H9 (cell line): Measurements from ENCODE around the gene GLRA3. TPM values are rescaled to one million over a fixed set of nuclear protein-coding genes. Genes with fewer than 3 reads are reported as not detected.

Source experiments
- DNase-seq: peaks from one replicate; pipeline ENCODE4 v3.0.0-alpha.2; 2017
- H2AFZ ChIP-seq: one replicate; pipeline ENCODE4 v1.6.1; 2013; ENCODE audit warnings: mild to moderate bottlenecking, low read length, control low read depth, moderate library complexity
- H2AK5ac ChIP-seq: 2 replicates; pipeline ENCODE4 v1.6.1; 2013; ENCODE audit warnings: low read length, control low read depth, mixed read lengths; ENCODE audit not compliant: insufficient read length
- H2BK120ac ChIP-seq: one replicate; pipeline ENCODE4 v1.6.1; 2013; ENCODE audit warnings: low read depth, mild to moderate bottlenecking, low read length, control low read depth, inconsistent platforms; ENCODE audit not compliant: poor library complexity, severe bottlenecking
- H2BK12ac ChIP-seq: 2 replicates; pipeline ENCODE4 v1.6.1; 2013; ENCODE audit warnings: low read length, control low read depth, mixed read lengths, low read depth; ENCODE audit not compliant: insufficient read length
- H2BK15ac ChIP-seq: 2 replicates; pipeline ENCODE4 v1.6.1; 2013; ENCODE audit warnings: low read depth, low read length, control low read depth
- H2BK20ac ChIP-seq: one replicate; pipeline ENCODE4 v1.6.1; 2013; ENCODE audit warnings: low read depth, mild to moderate bottlenecking, low read length, control low read depth, inconsistent platforms; ENCODE audit not compliant: poor library complexity, severe bottlenecking
- H2BK5ac ChIP-seq: 2 replicates; pipeline ENCODE4 v1.6.1; 2013; ENCODE audit warnings: low read length, control low read depth, mixed read lengths; ENCODE audit not compliant: insufficient read length
- H3K14ac ChIP-seq: 2 replicates; pipeline ENCODE4 v1.6.1; 2013; ENCODE audit warnings: low read length, control low read depth; ENCODE audit not compliant: insufficient read depth
- H3K18ac ChIP-seq: 2 replicates; pipeline ENCODE4 v1.6.1; 2013; ENCODE audit warnings: low read depth, mild to moderate bottlenecking, mixed read lengths, low read length, control low read depth; ENCODE audit not compliant: insufficient read length
- H3K23ac ChIP-seq: 2 replicates; pipeline ENCODE4 v1.6.1; 2013; ENCODE audit warnings: low read length, control low read depth, mixed read lengths, low read depth; ENCODE audit not compliant: insufficient read length
- H3K23me2 ChIP-seq: 2 replicates; pipeline ENCODE4 v1.6.1; 2013; ENCODE audit warnings: low read depth, mild to moderate bottlenecking, mixed read lengths, low read length, control low read depth; ENCODE audit not compliant: insufficient read length, poor library complexity, severe bottlenecking
- H3K27ac ChIP-seq: 2 replicates; pipeline ENCODE4 v1.5.1; 2013; ENCODE audit warnings: low read length, control low read depth, mixed read lengths, low read depth; ENCODE audit not compliant: insufficient read length
- H3K27me3 ChIP-seq: 2 replicates; pipeline ENCODE4 v1.6.1; 2013; ENCODE audit warnings: low read length, control low read depth, inconsistent platforms; ENCODE audit not compliant: insufficient read depth
- H3K4ac ChIP-seq: 2 replicates; pipeline ENCODE4 v1.6.1; 2013; ENCODE audit warnings: low read depth, mild to moderate bottlenecking, control low read depth, inconsistent platforms, low read length, moderate library complexity
- H3K4me1 ChIP-seq: 2 replicates; pipeline ENCODE4 v1.6.1; 2013; ENCODE audit warnings: low read length, control low read depth, inconsistent platforms; ENCODE audit not compliant: insufficient read depth
- H3K4me2 ChIP-seq: 2 replicates; pipeline ENCODE4 v1.6.1; 2013; ENCODE audit warnings: low read length, control low read depth, mixed read lengths; ENCODE audit not compliant: insufficient read length, insufficient read depth
- H3K56ac ChIP-seq: 2 replicates; pipeline ENCODE4 v1.6.1; 2013; ENCODE audit warnings: low read depth, mild to moderate bottlenecking, mixed read lengths, low read length, control low read depth; ENCODE audit not compliant: insufficient read length
- H3K79me1 ChIP-seq: 2 replicates; pipeline ENCODE4 v1.6.1; 2013; ENCODE audit warnings: low read depth, mild to moderate bottlenecking, moderate library complexity, low read length, control low read depth, inconsistent platforms; ENCODE audit not compliant: insufficient read depth, poor library complexity, severe bottlenecking
- H3K79me2 ChIP-seq: 2 replicates; pipeline ENCODE4 v1.6.1; 2013; ENCODE audit warnings: low read length, control low read depth, inconsistent platforms; ENCODE audit not compliant: insufficient read depth
- H3K9ac ChIP-seq: 2 replicates; pipeline ENCODE4 v1.6.1; 2013; ENCODE audit warnings: low read length, control low read depth, mixed read lengths; ENCODE audit not compliant: insufficient read length; ENCODE audit errors: extremely low read depth
- H3K9me3 ChIP-seq: one replicate; pipeline ENCODE4 v1.6.1; 2013; ENCODE audit warnings: low read depth, low read length, inconsistent platforms; ENCODE audit not compliant: control insufficient read depth
- H3T11ph ChIP-seq: one replicate; pipeline ENCODE4 v1.6.1; 2013; ENCODE audit warnings: mild to moderate bottlenecking, low read length, control low read depth, inconsistent platforms
- H4K20me1 ChIP-seq: one replicate; pipeline ENCODE4 v1.6.1; 2013; ENCODE audit not compliant: control insufficient read depth, insufficient read length, insufficient read depth
- H4K5ac ChIP-seq: 2 replicates; pipeline ENCODE4 v1.6.1; 2013; ENCODE audit warnings: low read depth, mild to moderate bottlenecking, mixed read lengths, low read length, control low read depth; ENCODE audit not compliant: insufficient read length
- H4K8ac ChIP-seq: replicated peaks from 2 replicates; pipeline ENCODE4 v1.6.1; 2013; ENCODE audit warnings: low read length, control low read depth, mixed read lengths, low read depth; ENCODE audit not compliant: insufficient read length
- H4K91ac ChIP-seq: 2 replicates; pipeline ENCODE4 v1.6.1; 2013; ENCODE audit warnings: low read depth, mild to moderate bottlenecking, moderate library complexity, mixed read lengths, low read length, control low read depth; ENCODE audit not compliant: insufficient read length
- H3K27ac Mint-ChIP-seq, 3 experiments: 2 replicates in 2 of 3; 3 replicates in 1 of 3; pipeline ENCODE4 v1.8.0; 2020 to 2021; ENCODE audit warnings: mixed read lengths in 3 of 3, mild to moderate bottlenecking in 1 of 3, moderate library complexity in 1 of 3
- H3K27me3 Mint-ChIP-seq: 2 replicates; pipeline ENCODE4 v1.8.0; 2021; ENCODE audit warnings: low read depth, mild to moderate bottlenecking, moderate library complexity, mixed read lengths
- H3K36me3 Mint-ChIP-seq, 3 experiments: 2 replicates in 2 of 3; 3 replicates in 1 of 3; pipeline ENCODE4 v1.8.0; 2020 to 2021; ENCODE audit warnings: low read depth in 3 of 3, mixed read lengths in 3 of 3; ENCODE audit not compliant: insufficient read depth in 1 of 3
- H3K4me1 Mint-ChIP-seq, 2 experiments: 2 replicates each; pipeline ENCODE4 v1.8.0; 2020; ENCODE audit warnings: mixed read lengths in 2 of 2
- H3K4me3 Mint-ChIP-seq, 2 experiments: 2 replicates in 1 of 2; 3 replicates in 1 of 2; pipeline ENCODE4 v1.8.0; 2020 to 2021; ENCODE audit warnings: mild to moderate bottlenecking in 2 of 2, mixed read lengths in 2 of 2, moderate library complexity in 1 of 2
- H3K9me3 Mint-ChIP-seq, 2 experiments: 2 replicates in 1 of 2; 3 replicates in 1 of 2; pipeline ENCODE4 v1.8.0; 2020; ENCODE audit warnings: mild to moderate bottlenecking in 2 of 2, mixed read lengths in 2 of 2, moderate library complexity in 1 of 2
- CTCF ChIP-seq: fragments of 200-600 bp; sonication (generic); conservative IDR thresholded peaks from 3 replicates; pipeline ENCODE4 v1.8.0; 2021; ENCODE audit warnings: antibody characterized with exemption, mild to moderate bottlenecking
- total RNA-seq: library from RNA; stranded (reverse); gene quantifications from 2 replicates; pipeline ENCODE4 v1.2.1, GENCODE V29; 2021

GLRA3 gene
- total RNA-seq, 1 experiment from 2014 or later: 0.09 TPM

- Histone ChIP-seq H2BK15ac (no peak overlapping the region), H3K27me3 (no peaks in the 10 kb centered on the region), H3K79me2 (no peaks in the 10 kb centered on the region), H3K18ac (no peak overlapping the region), H3K4ac (no peak overlapping the region), H4K5ac (no peak overlapping the region), H2BK5ac (no peak overlapping the region), H3K79me1 (no peaks in the 10 kb centered on the region), H3K9ac (no peak overlapping the region), H2AFZ (no peak overlapping the region), H3K23ac (no peak overlapping the region), H3K9me3 (no peaks in the 10 kb centered on the region), H2AK5ac (no peak overlapping the region), H4K91ac (no peak overlapping the region), H3K27ac (no peak overlapping the region), H3K4me2 (no peak overlapping the region), H2BK120ac (no peak overlapping the region), H3K56ac (no peak overlapping the region), H4K20me1 (no peaks in the 10 kb centered on the region), H3K4me1 (no peaks in the 10 kb centered on the region), H3T11ph (no peak overlapping the region), H3K23me2 (no peaks in the 10 kb centered on the region), H3K14ac (no peak overlapping the region), H2BK12ac (no peak overlapping the region), H2BK20ac (no peak overlapping the region), H4K8ac (no peak overlapping the region)
- DNase-seq: no peak
- H3K4me1 Mint-ChIP-seq: no peaks in the 10 kb centered on the region
- H3K27me3 Mint-ChIP-seq: no peaks in the 10 kb centered on the region
- H3K27ac Mint-ChIP-seq: no peak overlapping the region
- no peaks in the 10 kb centered on the region for H3K9me3 Mint-ChIP-seq
- no peak overlapping the region for H3K4me3 Mint-ChIP-seq
- H3K36me3 Mint-ChIP-seq: no peaks in the 10 kb centered on the region
- no peak for TF ChIP-seq CTCF
These were observed 129.4 kb downstream of the GLRA3 start for GRCh38 chr4:174699654-174700053.
